AG04450 (cell line): Measurements from ENCODE around the gene PTCH1. TPM values are rescaled to one million over a fixed set of nuclear protein-coding genes. Genes with fewer than 3 reads are reported as not detected.

Experiments
- CTCF ChIA-PET: fragments of 300-600, 350-600 bp; formaldehyde crosslinking; extraction: SDS; loops from one replicate; lab custom pipeline; 2022; ENCODE audit warnings: antibody characterized with exemption, inconsistent platforms; lab: Charles Lee
- POLR2A ChIA-PET: fragments of 350-600 bp; formaldehyde crosslinking; extraction: SDS; loops from one replicate; lab custom pipeline; 2021; ENCODE audit warnings: antibody characterized with exemption, inconsistent platforms; lab: Yijun Ruan, JAX
- DNase-seq: peaks from one replicate; pipeline ENCODE4 v3.0.0-alpha.2; 2011; ENCODE audit warnings: low read depth, low spot score
- H3K27ac ChIP-seq: one replicate; pipeline ENCODE4 v1.5.1; 2012; ENCODE audit warnings: low read depth, low read length, control low read depth
- H3K27me3 ChIP-seq: one replicate; pipeline ENCODE4 v1.6.0; 2012; ENCODE audit warnings: low read length; ENCODE audit not compliant: control insufficient read depth, insufficient read depth
- H3K4me3 ChIP-seq: 2 replicates; pipeline ENCODE4 v1.5.1; 2011; ENCODE audit warnings: mild to moderate bottlenecking, low read depth, low read length, control low read depth
- H3K9me3 ChIP-seq: 2 replicates; pipeline ENCODE4 v1.5.1; 2012; ENCODE audit warnings: low read length; ENCODE audit not compliant: control insufficient read depth, insufficient read depth
- polyA plus RNA-seq: library from polyadenylated mRNA; depleted of rRNA; stranded (reverse); fragments of >200 nt; gene quantifications from 2 replicates; pipeline ENCODE4 v1.2.3, GENCODE V29; 2011
- TF ChIP-seq, protein P1 (sequence below): IDR thresholded peaks from 2 replicates; pipeline ENCODE4 v1.5.1; 2011; ENCODE audit warnings: low read depth, low read length, control low read depth, inconsistent platforms

Gene PTCH1
- polyA plus RNA-seq, 1 experiment = 7.3 TPM

- no peak for DNase-seq
- Histone ChIP-seq H3K4me3 (no peak overlapping the region), H3K9me3 (no peaks in the 10 kb centered on the region), H3K27me3 (peaks cover 13% of the 10 kb centered on the region), H3K27ac (no peak overlapping the region)
- CTCF ChIA-PET = interaction anchor here (0.5 kb wide), 1 partner anchor 186 kb away, joined by 4 read pairs; no protein-coding TSS in a partner anchor
- TF ChIP-seq, protein P1, sequence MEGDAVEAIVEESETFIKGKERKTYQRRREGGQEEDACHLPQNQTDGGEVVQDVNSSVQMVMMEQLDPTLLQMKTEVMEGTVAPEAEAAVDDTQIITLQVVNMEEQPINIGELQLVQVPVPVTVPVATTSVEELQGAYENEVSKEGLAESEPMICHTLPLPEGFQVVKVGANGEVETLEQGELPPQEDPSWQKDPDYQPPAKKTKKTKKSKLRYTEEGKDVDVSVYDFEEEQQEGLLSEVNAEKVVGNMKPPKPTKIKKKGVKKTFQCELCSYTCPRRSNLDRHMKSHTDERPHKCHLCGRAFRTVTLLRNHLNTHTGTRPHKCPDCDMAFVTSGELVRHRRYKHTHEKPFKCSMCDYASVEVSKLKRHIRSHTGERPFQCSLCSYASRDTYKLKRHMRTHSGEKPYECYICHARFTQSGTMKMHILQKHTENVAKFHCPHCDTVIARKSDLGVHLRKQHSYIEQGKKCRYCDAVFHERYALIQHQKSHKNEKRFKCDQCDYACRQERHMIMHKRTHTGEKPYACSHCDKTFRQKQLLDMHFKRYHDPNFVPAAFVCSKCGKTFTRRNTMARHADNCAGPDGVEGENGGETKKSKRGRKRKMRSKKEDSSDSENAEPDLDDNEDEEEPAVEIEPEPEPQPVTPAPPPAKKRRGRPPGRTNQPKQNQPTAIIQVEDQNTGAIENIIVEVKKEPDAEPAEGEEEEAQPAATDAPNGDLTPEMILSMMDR = no peak
- POLR2A ChIA-PET = no interaction called here
Measured at GRCh38 chr9:95533996-95534680, 17.4 kb upstream of the PTCH1 start.

GRCh38 chr9:95529910-95530309, 13.1 kb upstream of the PTCH1 start:
- H3K27ac ChIP-seq = no peak overlapping the region
- DNase-seq = no peak
- POLR2A ChIA-PET = no interaction called here
- H3K9me3 ChIP-seq = no peaks in the 10 kb centered on the region
- TF ChIP-seq, protein P1 = no peak
- H3K27me3 ChIP-seq = peaks cover 18% of the 10 kb centered on the region
- CTCF ChIA-PET = no interaction called here
- H3K4me3 ChIP-seq = no peak overlapping the region

GRCh38 chr9:95528908-95529502, 12.2 kb upstream of the PTCH1 start:
- TF ChIP-seq, protein P1 = no peak
- Histone ChIP-seq H3K9me3 (no peaks in the 10 kb centered on the region), H3K27ac (no peak overlapping the region), H3K4me3 (no peak overlapping the region), H3K27me3 (peaks cover 18% of the 10 kb centered on the region)
- POLR2A ChIA-PET = no interaction called here
- CTCF ChIA-PET = no interaction called here
- no peak for DNase-seq

DNA sequence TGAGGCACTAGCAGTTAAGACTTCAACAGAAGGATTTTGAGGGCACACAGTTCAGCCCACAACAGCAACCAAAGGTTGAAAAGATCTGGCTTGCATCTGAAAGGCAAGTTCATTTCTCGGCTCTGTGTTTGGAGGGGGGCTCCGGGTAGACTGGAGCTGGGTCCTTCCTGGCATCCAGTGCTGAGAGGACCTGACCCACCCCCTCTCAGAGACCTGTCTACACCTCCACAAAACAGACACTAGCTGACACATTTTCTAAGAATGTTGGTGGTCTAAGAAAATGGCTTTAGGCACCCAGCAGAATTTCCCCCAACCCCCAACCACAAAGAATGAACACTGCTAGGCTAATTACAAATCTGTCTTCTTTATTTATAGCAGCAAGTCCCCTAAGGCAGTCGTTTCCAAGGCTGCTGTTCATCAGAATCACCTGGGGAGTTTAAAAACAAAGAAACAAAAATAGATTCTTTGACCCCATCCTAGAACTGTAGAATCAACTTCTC, 6.2 kb upstream of the PTCH1 start:
- CTCF ChIA-PET = no interaction called here
- Histone ChIP-seq H3K27me3 (peaks cover 30% of the 10 kb centered on the region), H3K4me3 (no peak overlapping the region), H3K9me3 (no peaks in the 10 kb centered on the region; the same call in 1 of the 2 replicates), H3K27ac (no peak overlapping the region)
- no peak for DNase-seq
- TF ChIP-seq, protein P1 = no peak
- POLR2A ChIA-PET = no interaction called here

- H3K4me3 ChIP-seq = no peak overlapping the region
- POLR2A ChIA-PET = no interaction called here
Measured at GRCh38 chr9:95521699-95522098, 4.9 kb upstream of the PTCH1 start.

More at GRCh38 chr9:95521699-95522098, 4.9 kb upstream of the PTCH1 start:
- TF ChIP-seq, protein P1 = no peak
- DNase-seq = no peak
- CTCF ChIA-PET = no interaction called here
- Histone ChIP-seq H3K27ac (no peak overlapping the region), H3K27me3 (peaks cover 33% of the 10 kb centered on the region), H3K9me3 (no peaks in the 10 kb centered on the region; the same call in none of the 2 replicates)
